Bronchial epithelial cell (primary cell): Measurements from ENCODE around the gene PHLDB1. TPM values are rescaled to one million over a fixed set of nuclear protein-coding genes. Genes with fewer than 3 reads are reported as not detected.

Experiments used
- DNase-seq: peaks from one replicate; pipeline ENCODE4 v3.0.0-alpha.2; 2010; ENCODE audit warnings: low read depth
- FAIRE-seq: peaks from 2 replicates; lab custom pipeline; 2011; peaks lifted over from hg19 to GRCh38; lab: Jason Lieb, UNC
- H3K27me3 ChIP-seq: 2 replicates; pipeline ENCODE4 v1.5.1; 2011; ENCODE audit warnings: low read length; ENCODE audit not compliant: control insufficient read depth, insufficient read depth
- H3K36me3 ChIP-seq: 2 replicates; pipeline ENCODE4 v1.5.1; 2011; ENCODE audit warnings: low read length; ENCODE audit not compliant: control insufficient read depth, insufficient read depth
- H3K4me3 ChIP-seq: 2 replicates; pipeline ENCODE4 v1.5.1; 2011; ENCODE audit warnings: mild to moderate bottlenecking, low read depth, low read length, control low read depth
- total RNA-seq: library from RNA; depleted of rRNA; stranded (reverse); fragments of >200 nt; gene quantifications from 2 replicates; pipeline ENCODE4 v1.2.1, GENCODE V29; 2014
- TF ChIP-seq, protein P1 (sequence below): IDR thresholded peaks from 2 replicates; pipeline ENCODE4 v1.5.1; 2011; ENCODE audit warnings: mild to moderate bottlenecking, moderate library complexity, low read length, control low read depth, inconsistent platforms; ENCODE audit not compliant: insufficient read depth, severe bottlenecking

The PHLDB1 gene
- total RNA-seq, 1 donor from 2014 or later = 22.6 TPM

GRCh38 chr11:118641397-118642019 is 34.1 kb downstream of the PHLDB1 start:
- H3K36me3 ChIP-seq = peaks cover 28% of the 10 kb centered on the region
- peak; percentile 84 for FAIRE-seq
- H3K4me3 ChIP-seq = no peak overlapping the region
- DNase-seq = peak; percentile 65
- TF ChIP-seq, protein P1, sequence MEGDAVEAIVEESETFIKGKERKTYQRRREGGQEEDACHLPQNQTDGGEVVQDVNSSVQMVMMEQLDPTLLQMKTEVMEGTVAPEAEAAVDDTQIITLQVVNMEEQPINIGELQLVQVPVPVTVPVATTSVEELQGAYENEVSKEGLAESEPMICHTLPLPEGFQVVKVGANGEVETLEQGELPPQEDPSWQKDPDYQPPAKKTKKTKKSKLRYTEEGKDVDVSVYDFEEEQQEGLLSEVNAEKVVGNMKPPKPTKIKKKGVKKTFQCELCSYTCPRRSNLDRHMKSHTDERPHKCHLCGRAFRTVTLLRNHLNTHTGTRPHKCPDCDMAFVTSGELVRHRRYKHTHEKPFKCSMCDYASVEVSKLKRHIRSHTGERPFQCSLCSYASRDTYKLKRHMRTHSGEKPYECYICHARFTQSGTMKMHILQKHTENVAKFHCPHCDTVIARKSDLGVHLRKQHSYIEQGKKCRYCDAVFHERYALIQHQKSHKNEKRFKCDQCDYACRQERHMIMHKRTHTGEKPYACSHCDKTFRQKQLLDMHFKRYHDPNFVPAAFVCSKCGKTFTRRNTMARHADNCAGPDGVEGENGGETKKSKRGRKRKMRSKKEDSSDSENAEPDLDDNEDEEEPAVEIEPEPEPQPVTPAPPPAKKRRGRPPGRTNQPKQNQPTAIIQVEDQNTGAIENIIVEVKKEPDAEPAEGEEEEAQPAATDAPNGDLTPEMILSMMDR = no peak
- H3K27me3 ChIP-seq = no peaks in the 10 kb centered on the region

DNA sequence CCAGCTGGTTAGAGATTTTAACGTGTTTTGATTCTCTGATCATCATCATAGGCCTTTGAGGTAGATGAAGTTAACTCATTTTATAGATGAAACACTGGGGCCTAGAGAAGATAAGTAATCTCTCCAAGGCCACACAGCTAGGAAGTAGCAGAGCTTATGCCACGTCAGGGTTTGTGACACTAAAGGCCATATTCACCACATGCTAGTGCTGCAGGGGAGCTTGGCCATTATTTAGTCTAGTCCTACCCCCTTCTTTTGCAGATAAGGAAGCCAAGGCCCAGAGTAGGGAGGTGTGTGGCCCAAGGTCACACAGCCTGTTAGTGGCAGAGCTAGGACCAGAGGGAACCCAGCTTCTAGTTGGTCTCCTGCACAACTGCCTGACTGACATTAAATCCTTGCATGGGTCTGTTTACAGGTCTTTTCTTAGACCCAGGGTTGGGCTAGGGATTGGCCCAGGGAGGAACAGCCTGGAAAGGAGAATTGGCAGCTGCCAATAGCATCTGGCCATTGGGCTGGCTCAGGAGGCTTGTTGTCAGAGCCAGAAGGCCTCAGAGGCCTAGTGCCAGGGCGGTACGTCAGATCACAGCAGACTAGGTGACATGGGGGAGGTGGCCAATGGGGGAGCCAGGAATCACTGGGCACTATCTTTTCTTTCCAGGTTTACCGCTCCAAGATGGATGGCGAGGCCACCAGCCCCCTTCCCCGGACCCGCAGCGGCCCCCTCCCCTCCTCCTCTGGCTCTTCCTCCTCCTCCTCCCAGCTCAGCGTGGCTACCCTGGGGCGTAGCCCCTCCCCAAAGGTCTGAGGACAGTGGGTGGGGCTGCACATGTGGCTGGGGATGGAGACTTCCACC is 36.0 kb downstream of the PHLDB1 start:
- FAIRE-seq (no peak), DNase-seq (no peak)
- Histone ChIP-seq H3K36me3 (peaks cover 29% of the 10 kb centered on the region), H3K27me3 (no peaks in the 10 kb centered on the region), H3K4me3 (no peak overlapping the region)
- TF ChIP-seq, protein P1 = no peak

- no peak overlapping the region for H3K4me3 ChIP-seq
- H3K27me3 ChIP-seq = no peaks in the 10 kb centered on the region
- TF ChIP-seq, protein P1 = no peak
- peaks cover 32% of the 10 kb centered on the region for H3K36me3 ChIP-seq
- FAIRE-seq = no peak
- no peak for DNase-seq
Observed at GRCh38 chr11:118643995-118644345, 36.6 kb downstream of the PHLDB1 start.

DNA sequence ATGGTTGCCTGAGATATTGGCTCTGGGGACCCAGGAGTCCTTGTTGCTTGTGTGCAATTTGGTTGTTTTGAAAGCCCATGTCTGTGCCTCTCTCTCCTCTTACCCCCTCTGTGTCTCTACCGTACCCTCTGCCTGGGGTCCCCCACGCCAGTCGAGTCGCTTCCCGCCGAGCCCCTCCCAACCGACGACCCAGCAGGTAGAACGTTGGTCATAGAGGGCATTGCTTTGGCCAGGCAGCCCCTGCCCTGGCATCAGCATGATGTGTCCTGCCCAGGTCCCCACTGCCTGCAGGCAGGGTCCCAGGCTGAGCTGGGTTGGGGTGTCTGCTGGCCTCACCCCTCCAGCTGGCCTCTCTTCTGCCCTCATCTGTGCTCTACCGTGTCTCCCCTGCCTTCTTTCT is 37.1 kb downstream of the PHLDB1 start:
- DNase-seq (no peak), FAIRE-seq (no peak)
- TF ChIP-seq, protein P1 = no peak
- H3K36me3 ChIP-seq = peaks cover 32% of the 10 kb centered on the region
- no peak overlapping the region for H3K4me3 ChIP-seq
- H3K27me3 ChIP-seq = no peaks in the 10 kb centered on the region

DNA sequence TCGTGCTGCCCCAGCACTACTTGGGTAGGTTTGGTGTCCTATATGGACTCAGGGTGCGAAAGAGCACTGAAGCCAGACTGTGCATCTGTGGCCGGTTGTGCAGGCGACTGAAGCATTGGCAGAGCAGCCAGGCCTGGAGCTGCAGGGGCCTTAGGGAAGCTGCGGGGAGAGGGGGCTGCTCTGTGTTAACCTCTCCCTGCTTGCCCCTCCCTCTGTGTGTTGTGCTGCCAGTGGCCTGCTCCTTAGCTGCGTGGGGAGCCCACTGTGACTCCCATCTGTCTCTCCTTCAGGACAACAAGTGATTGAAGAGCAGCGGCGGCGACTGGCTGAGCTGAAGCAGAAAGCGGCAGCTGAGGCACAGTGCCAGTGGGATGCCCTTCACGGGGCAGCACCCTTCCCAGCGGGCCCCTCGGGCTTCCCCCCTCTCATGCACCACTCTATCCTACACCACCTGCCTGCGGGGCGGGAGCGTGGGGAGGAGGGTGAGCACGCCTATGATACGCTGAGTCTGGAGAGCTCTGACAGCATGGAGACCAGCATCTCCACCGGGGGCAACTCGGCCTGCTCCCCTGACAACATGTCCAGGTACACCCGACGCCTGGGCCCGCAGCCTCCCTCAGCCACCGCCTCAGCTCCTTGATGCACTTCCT is 37.8 kb downstream of the PHLDB1 start:
- H3K27me3 ChIP-seq = no peaks in the 10 kb centered on the region
- no peak for FAIRE-seq
- TF ChIP-seq, protein P1 = no peak
- no peak overlapping the region for H3K4me3 ChIP-seq
- DNase-seq = no peak
- H3K36me3 ChIP-seq = peaks cover 36% of the 10 kb centered on the region
